ENCODE results near the gene CORO1C.
"Not testable (repeated sequence)": the region's sequence is repeated elsewhere in the genome, so short reads cannot be mapped to it uniquely, and the experiment has no call there.

The CORO1C gene

DNA sequence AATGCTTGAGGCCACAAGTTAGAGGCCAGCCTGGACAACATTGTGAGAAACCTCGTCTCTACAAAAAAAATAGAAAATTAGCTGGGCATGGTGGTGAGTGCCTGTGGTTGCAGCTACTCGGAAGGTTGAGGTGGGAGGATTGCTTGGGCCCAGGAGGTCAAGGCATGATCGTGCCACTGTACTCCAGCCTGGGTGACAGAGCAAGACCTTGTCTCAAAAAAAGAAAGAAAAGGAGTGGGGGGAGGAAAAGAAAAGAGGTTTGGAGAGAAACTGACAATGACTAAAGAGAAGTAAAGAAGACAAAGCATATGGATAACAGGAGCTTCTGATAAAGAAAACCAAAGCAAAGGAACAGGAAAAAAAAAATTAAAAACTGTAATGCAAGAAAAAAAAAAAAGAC lies 60.2 kb downstream of the CORO1C start:
- no peak for DNase-seq

DNA sequence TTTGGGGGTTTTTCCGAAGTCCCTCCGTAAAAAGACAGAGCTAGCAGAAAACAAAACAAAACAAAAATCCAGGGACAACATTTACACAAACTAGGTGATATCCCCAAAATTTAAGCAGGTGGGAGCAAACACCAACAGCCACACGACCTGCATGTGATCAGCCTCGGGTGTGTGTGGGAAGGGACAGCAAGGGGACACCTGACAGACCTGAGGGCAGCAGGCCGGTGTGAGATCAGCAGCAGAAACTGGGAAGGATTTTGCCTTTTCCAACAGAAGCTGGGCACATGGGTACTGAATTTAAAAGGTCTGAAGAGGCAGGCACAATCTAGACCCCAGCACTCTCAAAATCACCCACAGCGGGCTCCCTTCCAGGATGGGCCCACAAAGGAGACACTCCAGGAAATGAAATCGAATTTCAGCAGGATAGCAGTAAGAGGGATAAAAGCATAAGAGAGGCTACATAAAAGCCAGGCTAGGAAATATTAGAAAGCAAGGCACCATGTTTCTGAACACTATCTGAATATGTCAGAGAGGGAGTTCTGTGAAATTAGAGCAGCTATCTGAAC lies 61.2 kb downstream of the CORO1C start:
- DNase-seq: no peak

- no peak for DNase-seq
Measured at GRCh38 chr12:108668542-108668941, 62.8 kb downstream of the CORO1C start.

- no peak for DNase-seq
Measured at GRCh38 chr12:108668063-108668462, 63.3 kb downstream of the CORO1C start.

DNA sequence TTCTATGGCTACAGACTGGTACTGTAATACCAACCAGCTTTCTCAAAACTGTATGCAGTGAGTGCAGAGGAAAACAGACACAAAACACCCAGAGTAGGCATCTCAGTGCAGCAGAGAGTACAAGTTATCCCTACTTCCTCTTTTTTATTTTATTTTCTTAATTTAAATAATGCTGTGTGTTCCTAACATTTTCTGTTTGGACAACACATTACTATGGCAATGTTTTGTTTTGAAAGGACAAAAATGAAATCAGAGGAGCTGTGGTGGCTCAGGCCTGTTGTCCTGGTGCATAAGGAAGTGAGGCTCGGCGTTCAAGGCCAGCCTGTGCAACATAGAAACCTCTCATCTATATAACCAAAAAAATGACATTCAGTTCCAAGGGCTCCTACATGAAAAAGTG lies 64.0 kb downstream of the CORO1C start:
- DNase-seq: no peak

DNA sequence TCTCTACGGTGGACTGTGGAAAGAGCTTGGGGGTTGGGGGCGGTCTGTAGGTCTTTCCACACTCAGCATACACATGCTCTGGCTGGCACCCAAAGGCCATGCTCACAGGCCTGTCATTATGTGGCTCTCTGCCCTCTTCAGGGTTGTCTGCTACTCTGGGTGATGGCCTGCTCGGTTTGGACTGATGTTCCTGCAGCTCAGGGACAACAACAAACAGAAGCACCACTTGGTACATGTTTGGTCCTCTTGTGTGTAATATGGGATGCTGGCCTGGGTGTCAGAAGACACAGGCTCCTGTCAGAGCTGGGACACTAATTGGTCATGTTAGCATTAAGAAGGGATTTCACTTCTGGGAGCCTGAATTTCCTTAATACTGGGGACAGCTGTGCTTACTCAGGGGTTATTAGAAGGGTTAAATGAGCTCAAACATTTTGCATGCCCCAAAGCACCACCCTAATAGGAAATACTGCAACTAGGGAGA lies 64.9 kb downstream of the CORO1C start:
- peak; percentile 45 for DNase-seq

- DNase-seq: no peak
Measured at GRCh38 chr12:108665608-108666202, 65.6 kb downstream of the CORO1C start.

DNA sequence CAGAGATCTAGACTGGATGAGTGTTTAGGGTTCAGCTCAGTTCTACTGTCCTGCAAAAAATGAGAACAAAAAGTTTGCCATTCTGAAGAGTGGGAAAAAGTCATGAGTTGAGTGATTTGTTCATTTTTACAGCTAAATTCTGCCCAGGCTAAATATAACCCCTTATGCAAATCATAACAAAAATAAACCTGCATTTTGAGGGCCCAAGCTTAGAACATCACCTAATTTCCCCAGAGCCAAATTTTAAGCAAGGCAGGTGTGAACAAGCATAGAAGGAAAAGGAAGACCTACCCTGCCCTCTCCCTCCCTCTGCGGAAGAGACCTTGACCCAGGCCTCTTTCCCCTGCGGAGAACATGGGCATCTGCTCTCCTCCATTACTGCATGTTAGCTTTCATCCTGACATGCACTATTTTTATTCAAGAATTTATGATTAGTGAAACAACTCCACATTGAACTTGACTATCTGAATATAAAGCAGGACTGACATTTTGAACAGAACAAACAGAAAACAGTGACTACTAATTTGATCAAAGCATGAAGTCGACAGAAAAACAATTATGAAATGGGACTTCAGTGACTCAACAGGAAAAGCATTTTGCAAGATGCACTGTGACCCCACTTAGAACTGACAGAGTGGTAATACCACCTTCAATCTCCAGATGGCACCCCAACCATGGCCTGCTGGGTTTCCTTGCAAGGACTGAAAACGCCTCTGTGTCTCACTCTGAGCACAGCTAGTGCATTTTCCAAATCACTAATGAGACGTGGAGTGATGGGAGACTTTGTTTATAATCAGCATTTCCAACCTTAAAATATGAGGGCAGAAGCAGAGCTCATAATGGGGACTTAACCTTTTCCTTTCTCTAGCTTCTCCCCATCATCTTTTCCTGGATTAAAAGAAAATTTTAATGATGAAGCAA lies 66.7 kb downstream of the CORO1C start:
- DNase-seq: peak; percentile 96

DNA sequence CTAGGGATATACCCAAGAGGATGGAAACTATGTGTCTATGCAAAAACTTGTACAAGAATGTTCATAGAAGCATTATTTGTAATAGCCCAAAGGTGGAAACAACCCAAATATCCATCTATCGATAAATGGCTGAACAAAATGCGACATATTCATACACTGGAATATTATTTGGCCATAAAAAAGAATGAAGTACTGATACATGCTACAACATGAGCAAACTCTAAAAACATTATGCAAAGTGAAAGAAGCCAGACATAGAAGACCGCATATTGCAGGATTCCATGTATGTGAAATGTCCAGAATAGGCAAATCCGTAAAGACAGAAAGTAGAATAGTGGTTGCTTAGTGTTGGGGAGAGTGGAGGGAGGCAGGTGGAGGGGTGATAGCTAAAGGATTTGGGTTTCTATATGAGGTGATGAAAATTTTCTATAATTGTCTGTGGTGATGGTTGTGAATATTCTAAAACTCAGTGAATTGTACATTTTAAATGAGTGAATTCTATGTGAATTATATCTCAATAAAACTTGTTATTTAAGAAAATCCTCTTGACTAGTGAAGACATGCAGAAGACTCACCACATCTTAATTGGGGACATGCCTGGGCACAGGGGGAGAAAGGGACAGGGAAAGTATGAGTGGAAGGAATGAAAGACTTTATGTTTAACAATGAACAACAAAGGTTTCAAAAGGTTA lies 67.8 kb downstream of the CORO1C start:
- no peak for DNase-seq

DNA sequence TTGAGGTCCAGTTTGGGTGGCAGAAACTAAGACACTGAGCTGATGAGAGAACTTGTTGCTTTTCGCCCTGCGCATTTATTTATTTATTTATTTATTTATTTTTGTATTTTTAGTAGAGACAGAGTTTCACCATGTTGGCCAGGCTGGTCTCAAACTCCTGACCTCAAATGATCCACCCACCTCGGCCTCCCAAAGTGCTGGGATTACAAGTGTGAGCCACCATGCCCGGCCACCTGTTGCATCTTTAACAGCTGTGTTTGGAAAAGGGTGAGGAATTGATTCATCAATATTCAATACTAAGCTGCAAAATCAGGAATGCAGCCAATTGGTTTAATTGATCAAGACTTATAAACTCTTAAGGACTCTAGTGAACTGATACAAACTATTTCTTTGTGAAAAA lies 73.2 kb downstream of the CORO1C start:
- not testable (repeated sequence) for DNase-seq

DNA sequence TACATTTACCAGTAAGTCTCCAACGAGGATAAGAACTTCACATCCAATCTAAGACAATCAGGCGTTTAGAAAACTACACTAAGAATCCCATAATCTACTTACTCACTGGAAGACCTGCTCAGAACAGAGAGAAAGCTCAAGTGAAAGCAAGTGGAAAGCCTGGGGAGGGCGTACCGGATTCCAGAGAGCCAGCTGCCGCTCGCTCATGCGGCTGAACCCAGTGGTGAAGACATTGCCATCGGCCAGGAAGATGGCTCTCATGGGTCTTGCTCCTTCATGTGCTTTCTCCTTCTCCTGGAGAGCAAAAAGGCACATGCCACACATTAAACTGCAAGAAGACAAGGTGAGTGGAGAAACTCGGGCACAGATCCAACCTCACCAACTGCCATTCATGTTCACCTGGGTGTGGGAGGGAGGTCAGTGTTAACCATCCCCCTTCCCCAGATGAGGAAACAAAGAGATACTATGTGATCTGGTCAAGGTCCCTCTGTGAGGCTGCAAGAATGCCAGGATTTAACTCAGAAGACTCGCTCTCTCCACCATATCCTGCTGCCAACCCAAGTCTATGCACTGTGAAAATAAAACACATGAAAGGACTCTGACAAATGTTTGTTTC lies 74.1 kb downstream of the CORO1C start:
- no peak for DNase-seq

DNA sequence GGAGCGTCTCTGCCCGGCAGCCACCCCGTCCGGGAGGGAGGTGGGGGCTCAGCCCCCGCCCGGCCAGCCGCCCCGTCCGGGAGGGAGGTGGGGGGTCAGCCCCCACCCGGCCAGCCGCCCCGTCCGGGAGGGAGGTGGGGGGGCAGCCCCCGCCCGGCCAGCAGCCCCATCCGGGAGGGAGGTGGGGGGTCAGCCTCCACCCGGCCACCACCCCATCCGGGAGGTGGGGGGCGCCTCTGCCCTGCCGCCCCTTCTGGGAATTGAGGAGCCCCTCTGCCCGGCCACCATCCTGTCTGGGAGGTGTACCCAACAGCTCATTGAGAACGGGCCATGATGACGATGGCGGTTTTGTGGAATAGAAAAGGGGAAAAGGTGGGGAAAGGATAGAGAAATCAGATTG lies 75.1 kb downstream of the CORO1C start:
- not testable (repeated sequence) for DNase-seq

DNA sequence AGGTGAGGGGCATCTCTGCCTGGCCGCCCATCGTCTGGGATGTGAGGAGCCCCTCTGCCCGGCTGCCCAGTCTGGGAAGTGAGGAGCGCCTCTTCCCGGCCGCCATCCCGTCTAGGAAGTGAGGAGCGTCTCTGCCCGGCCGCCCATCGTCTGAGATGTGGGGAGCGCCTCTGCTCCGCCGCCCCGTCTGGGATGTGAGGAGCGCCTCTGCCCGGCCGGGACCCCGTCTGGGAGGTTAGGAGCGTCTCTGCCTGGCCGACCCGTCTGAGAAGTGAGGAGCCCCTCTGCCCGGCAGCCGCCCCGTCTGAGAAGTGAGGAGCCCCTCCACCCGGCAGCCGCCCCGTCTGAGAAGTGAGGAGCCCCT lies 75.5 kb downstream of the CORO1C start:
- not testable (repeated sequence) for DNase-seq

GRCh38 chr12:108654622-108655021 lies 76.7 kb downstream of the CORO1C start:
- DNase-seq: not testable (repeated sequence)

GRCh38 chr12:108653922-108654321 lies 77.4 kb downstream of the CORO1C start:
- no peak for DNase-seq

GRCh38 chr12:108653082-108653516 lies 78.2 kb downstream of the CORO1C start:
- DNase-seq: no peak

DNA sequence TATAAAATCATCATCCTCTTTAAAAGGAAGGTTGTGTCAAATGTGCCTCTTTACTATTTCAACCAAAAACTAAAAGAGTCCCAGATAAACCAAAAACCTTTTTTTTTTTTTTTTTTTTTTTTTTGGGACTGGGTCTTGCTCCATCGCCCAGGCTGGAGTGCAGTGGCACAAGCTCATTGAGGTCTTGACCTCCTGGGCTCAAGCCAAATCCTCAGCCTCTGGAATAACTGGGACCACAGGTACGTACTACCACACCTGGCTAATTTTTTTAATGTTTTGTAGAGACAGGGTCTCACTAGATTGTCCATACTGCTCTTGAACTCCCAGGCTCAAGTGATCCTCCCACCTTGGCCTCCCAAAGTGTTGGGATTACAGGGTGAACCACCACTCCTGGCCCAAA lies 81.2 kb downstream of the CORO1C start:
- DNase-seq: no peak

DNA sequence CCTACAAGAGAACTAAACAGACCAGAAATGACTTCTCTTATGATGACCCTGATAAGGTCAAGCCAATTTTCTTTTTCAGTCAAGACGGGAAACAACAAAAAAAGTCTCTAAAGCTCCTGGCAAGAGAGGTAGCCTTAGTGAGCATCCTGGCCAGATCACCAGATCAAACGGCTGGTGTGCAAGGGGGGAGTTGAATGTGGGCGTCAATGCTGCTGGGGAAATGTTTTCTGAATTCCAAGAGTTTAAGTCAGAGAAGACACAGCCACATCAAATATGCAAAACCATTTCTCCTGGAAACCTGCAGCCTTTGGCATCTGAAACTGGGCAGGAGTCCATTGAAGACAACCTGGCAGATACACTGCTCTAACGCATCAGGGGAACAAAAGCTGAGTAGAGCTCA lies 81.6 kb downstream of the CORO1C start:
- DNase-seq: peak; percentile 93

DNA sequence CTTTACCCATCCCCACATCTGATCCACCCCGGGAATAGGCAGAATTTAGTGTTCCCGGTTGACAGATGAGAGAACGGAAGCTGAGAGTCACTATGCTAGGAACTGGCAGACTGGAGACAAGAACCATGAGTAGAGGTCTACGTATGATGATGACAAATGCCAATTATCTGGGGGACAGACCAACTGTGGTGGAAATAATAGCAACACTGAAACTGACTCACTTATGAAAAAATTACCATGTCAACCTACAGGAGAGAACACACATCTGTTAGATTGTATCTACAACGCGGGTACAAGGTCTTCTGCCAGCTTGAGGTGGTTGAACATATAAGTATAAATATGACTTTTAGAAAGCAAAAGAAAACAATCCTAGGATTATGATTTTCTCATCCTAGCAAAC lies 82.2 kb downstream of the CORO1C start:
- peak; percentile 61 for DNase-seq

DNA sequence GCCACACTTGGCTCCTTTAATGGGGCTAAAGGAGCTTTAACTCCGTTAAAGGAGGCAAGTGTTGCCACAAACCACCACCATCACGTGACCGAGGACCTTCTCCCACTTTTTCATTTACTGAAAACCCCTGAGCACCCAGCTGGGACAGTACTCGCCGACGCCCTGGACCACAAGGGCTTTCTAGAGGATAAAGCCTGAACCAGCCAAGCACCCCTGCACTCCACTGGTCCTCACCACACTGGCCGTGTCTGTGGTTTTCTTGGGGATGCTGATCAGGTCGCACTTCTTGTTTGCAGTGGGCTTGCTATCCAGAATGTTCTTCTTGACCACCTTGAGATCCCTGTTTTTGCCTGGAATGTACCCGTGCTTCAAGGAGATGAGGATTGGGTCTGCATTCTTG lies 82.9 kb downstream of the CORO1C start:
- no peak for DNase-seq

- DNase-seq: no peak
Measured at GRCh38 chr12:108647585-108648287, 83.6 kb downstream of the CORO1C start.
